Muscle layer of duodenum (tissue), 2 donors: ENCODE data around the gene SLC5A5.
"Not testable (repeated sequence)": the region's sequence is repeated elsewhere in the genome, so short reads cannot be mapped to it uniquely, and the experiment has no call there.

Source experiments
- H3K27ac ChIP-seq: one replicate; pipeline ENCODE4 v1.7.0; 2013; ENCODE audit warnings: mild to moderate bottlenecking, low read length
- H3K27me3 ChIP-seq: one replicate; pipeline ENCODE4 v1.7.0; 2013; ENCODE audit warnings: low read depth, mild to moderate bottlenecking, control low read depth, low read length
- H3K36me3 ChIP-seq, 2 donors: one replicate each; pipeline ENCODE4 v1.7.0; 2013; ENCODE audit warnings: low read length in 2 of 2, control low read depth in 1 of 2, mild to moderate bottlenecking in 1 of 2; ENCODE audit not compliant: insufficient read depth in 2 of 2, control insufficient read depth in 1 of 2
- H3K4me1 ChIP-seq, 2 donors: one replicate each; pipeline ENCODE4 v1.7.0; 2013; ENCODE audit warnings: low read length in 2 of 2, mild to moderate bottlenecking in 2 of 2, control low read depth in 1 of 2, moderate library complexity in 1 of 2; ENCODE audit not compliant: insufficient read depth in 2 of 2, control insufficient read depth in 1 of 2
- H3K4me3 ChIP-seq, 2 donors: one replicate each; pipeline ENCODE4 v1.7.0; 2013; ENCODE audit warnings: low read length in 2 of 2, low read depth in 1 of 2, mild to moderate bottlenecking in 1 of 2
- H3K9me3 ChIP-seq, 2 donors: one replicate each; pipeline ENCODE4 v1.7.0; 2013; ENCODE audit warnings: low read length in 2 of 2, control low read depth in 1 of 2, mild to moderate bottlenecking in 1 of 2; ENCODE audit not compliant: control insufficient read depth in 1 of 2
- donor health status: healthy.

SLC5A5 gene

GRCh38 chr19:17881701-17882100 lies 10.0 kb downstream of the SLC5A5 start:
- H3K27ac ChIP-seq: no peak overlapping the region
- H3K4me3 ChIP-seq: no peak overlapping the region
- H3K9me3 ChIP-seq: no peaks in the 10 kb centered on the region
- no peaks in the 10 kb centered on the region for H3K27me3 ChIP-seq
- H3K4me1 ChIP-seq: no peaks in the 10 kb centered on the region
- H3K36me3 ChIP-seq: no peaks in the 10 kb centered on the region

- H3K36me3 ChIP-seq: no peaks in the 10 kb centered on the region
- H3K4me1 ChIP-seq: no peaks in the 10 kb centered on the region
- no peak overlapping the region for H3K4me3 ChIP-seq
- H3K27ac ChIP-seq: no peak overlapping the region
- no peaks in the 10 kb centered on the region for H3K27me3 ChIP-seq
- H3K9me3 ChIP-seq: no peaks in the 10 kb centered on the region
Measured at GRCh38 chr19:17883627-17884410, 12.1 kb downstream of the SLC5A5 start.

DNA sequence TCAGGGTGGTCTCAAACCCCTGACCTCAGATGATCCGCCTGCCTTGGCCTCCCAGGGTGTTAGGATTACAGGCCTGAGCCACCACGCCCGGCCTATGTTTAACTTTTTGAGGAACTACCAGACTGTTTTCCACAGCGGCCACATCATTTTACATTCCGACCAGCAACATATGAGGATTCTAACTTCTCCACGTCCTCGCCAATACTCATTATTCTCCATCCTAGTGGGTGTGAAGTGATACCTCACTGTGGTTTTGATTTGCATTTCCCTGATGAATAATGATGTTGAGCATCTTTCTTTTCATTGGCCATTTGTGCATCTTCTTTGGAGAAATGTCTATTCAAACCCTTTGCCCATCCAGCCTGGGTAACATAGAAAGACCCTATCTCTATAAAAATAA lies 14.8 kb downstream of the SLC5A5 start:
- H3K27me3 ChIP-seq: no peaks in the 10 kb centered on the region
- H3K4me3 ChIP-seq: no peak overlapping the region
- H3K36me3 ChIP-seq: no peaks in the 10 kb centered on the region
- no peaks in the 10 kb centered on the region for H3K9me3 ChIP-seq
- no peak overlapping the region for H3K27ac ChIP-seq
- H3K4me1 ChIP-seq: no peaks in the 10 kb centered on the region

GRCh38 chr19:17887221-17887620 lies 15.5 kb downstream of the SLC5A5 start:
- H3K27me3 ChIP-seq, H3K9me3 ChIP-seq, H3K4me1 ChIP-seq, H3K27ac ChIP-seq, H3K4me3 ChIP-seq, H3K36me3 ChIP-seq: not testable (repeated sequence)

GRCh38 chr19:17888260-17888659 lies 16.5 kb downstream of the SLC5A5 start:
- Histone ChIP-seq H3K36me3 (no peaks in the 10 kb centered on the region), H3K27me3 (no peaks in the 10 kb centered on the region), H3K4me1 (no peaks in the 10 kb centered on the region), H3K9me3 (no peaks in the 10 kb centered on the region), H3K27ac (no peak overlapping the region), H3K4me3 (no peak overlapping the region)

- Histone ChIP-seq H3K4me3 (no peak overlapping the region), H3K36me3 (no peaks in the 10 kb centered on the region), H3K27ac (no peak overlapping the region), H3K9me3 (no peaks in the 10 kb centered on the region), H3K27me3 (no peaks in the 10 kb centered on the region), H3K4me1 (no peaks in the 10 kb centered on the region)
Measured at GRCh38 chr19:17889609-17890214, 18.0 kb downstream of the SLC5A5 start.

DNA sequence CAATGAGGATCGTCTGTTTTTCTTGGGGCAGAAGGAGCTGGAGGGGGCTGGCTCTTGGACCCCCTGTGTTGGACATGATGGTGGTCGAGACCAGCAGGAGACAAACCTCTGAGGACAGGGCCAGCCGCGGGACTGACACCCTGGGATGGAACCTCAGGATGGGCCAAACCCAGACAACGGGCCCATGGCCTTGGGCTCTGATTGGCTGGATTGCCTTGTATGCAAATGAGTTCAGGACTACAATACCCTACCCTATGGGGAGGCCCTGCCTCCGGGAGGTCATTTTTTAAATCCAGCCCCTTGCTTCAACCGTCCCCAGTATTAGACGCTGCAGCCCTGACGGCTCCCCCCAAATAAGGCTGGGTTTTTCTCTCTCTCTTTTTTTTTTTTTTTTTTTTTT lies 22.0 kb downstream of the SLC5A5 start:
- Histone ChIP-seq H3K4me3 (no peak overlapping the region), H3K36me3 (no peaks in the 10 kb centered on the region), H3K27ac (no peak overlapping the region), H3K4me1 (no peaks in the 10 kb centered on the region), H3K27me3 (no peaks in the 10 kb centered on the region), H3K9me3 (no peaks in the 10 kb centered on the region)

DNA sequence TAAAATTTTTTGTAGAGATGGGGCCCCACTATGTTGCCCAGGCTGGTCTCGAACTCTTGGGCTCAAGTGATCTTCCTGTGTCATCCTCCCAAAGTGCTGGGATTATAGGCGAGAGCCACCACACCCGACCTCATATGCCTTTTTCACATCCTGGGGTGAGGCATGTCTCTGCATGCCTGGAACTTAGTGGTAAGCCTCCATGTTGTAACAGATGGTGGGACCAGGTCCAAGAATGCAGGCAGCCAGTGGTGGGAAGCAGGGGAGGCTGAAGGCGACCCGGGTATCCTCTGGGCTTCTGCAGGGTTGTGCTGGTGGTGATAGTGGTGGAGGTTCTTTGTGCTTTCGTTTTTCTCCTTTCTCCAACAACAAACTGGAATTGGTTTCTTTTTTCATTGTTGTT lies 31.0 kb downstream of the SLC5A5 start:
- no peaks in the 10 kb centered on the region for H3K27me3 ChIP-seq
- H3K27ac ChIP-seq: no peak overlapping the region
- H3K36me3 ChIP-seq: no peaks in the 10 kb centered on the region
- peaks cover 0 to under 1% of the 10 kb centered on the region in 2 donors for H3K9me3 ChIP-seq
- H3K4me3 ChIP-seq: no peak overlapping the region
- H3K4me1 ChIP-seq: no peaks in the 10 kb centered on the region

DNA sequence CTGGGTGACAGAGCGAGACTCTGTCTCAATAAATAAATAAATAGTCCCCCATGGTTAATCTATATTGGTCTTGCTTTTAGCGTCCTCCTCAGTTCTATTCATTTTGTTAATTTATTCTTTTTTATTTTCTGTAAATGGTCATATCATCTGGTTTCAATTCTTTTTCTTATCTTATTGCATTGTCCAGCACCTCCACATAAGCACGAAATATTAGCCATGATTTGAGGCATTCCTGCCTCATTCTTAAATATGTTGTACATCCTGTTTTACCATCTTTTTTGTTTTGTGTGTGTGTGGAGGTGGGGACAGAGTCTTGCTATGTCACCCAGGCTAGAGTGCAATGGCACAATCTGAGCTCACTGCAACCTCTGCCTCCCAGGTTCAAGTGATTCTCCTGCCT lies 36.5 kb downstream of the SLC5A5 start:
- Histone ChIP-seq H3K9me3 (peaks cover 1 to 11% of the 10 kb centered on the region in 2 donors), H3K27me3 (no peaks in the 10 kb centered on the region), H3K27ac (no peak overlapping the region), H3K4me1 (no peaks in the 10 kb centered on the region), H3K4me3 (no peak overlapping the region), H3K36me3 (no peaks in the 10 kb centered on the region)

DNA sequence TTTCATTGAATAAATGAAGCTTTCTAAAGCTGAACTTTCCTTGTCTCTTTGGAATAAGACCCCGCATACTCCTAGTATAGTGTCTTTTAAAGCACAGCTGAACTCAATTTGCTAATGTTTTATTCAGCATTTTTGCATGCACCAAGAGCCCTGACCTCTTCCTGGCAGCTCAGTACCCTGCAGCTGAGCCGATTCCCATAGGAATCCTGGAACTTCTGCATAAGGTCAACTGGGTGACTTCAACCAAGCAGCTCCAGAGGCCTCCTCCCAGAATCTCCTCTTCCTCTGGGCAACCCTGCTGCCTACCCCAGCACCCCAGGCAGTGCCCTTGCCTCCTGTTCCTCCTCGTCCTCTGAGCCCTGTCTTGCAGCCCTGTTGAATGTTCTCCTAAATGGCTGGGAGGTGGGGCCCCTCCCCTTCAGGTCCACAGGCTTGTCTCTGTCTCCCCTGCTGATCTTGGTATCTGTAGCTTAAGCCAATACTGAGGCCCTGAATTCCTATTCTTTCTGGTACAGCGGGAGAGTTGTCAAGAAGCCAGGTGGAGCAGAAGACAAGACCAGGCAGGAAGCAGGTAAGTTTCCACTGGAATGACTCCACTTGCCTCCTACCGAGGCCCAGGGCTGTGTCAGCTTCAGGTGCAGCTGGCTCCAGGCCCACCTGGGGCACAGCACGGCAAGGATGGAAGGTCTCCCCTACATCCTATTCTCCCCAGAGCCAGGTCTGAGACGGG lies 37.4 kb downstream of the SLC5A5 start:
- H3K4me3 ChIP-seq: no peak overlapping the region
- no peaks in the 10 kb centered on the region for H3K36me3 ChIP-seq
- H3K9me3 ChIP-seq: peaks cover 4 to 14% of the 10 kb centered on the region in 2 donors
- H3K4me1 ChIP-seq: no peaks in the 10 kb centered on the region
- no peaks in the 10 kb centered on the region for H3K27me3 ChIP-seq
- H3K27ac ChIP-seq: no peak overlapping the region

DNA sequence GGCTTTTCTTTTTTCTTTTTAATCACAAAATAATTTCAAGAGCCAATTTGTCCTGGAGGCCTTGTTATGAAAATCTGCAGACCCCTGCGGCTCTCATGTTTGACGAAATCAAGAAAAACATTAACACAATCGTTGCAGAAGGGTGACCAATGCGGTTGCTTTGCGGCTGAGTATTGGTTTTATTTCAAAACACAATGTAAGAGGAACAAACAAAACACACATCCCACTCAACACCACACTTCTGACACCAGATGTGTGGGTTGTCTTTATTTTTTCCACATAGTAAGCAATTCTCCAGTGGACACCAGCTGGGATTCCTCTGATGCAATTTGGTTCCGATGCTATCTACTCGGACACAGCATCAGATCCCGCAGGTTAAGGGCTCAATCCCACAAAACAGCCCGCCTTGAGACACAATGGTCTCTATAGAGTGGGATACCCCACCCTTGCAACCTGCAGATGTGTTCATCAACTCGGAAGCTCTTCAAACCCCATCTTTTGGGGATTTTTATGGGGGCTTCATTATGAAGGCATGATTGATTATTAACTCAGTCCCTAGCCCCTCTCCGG lies 39.1 kb downstream of the SLC5A5 start:
- H3K4me3 ChIP-seq: no peak overlapping the region
- peaks cover 4 to 14% of the 10 kb centered on the region in 2 donors for H3K9me3 ChIP-seq
- no peaks in the 10 kb centered on the region for H3K4me1 ChIP-seq
- H3K36me3 ChIP-seq: no peaks in the 10 kb centered on the region
- no peaks in the 10 kb centered on the region for H3K27me3 ChIP-seq
- H3K27ac ChIP-seq: no peak overlapping the region
